ENCODE data around the gene TPM4. TPM values are rescaled to one million over a fixed set of nuclear protein-coding genes. Genes with fewer than 3 reads are reported as not detected.

The TPM4 gene
- total RNA-seq, 1 donor from 2014 or later, result 535 TPM

GRCh38 chr19:16043156-16043757 lies 33.0 kb upstream of the TPM4 start:
- Histone ChIP-seq H3K79me2 (ENCODE audit: low read depth) (no peaks in the 10 kb centered on the region), H3K9ac (no peak overlapping the region), H3F3A (ENCODE audit: low read depth) (no peaks in the 10 kb centered on the region), H4K20me1 (ENCODE audit: low read depth) (no peaks in the 10 kb centered on the region), H3K36me3 (no peaks in the 10 kb centered on the region), H3K4me3 (no peak overlapping the region), H3K9me3 (ENCODE audit: low read depth) (no peaks in the 10 kb centered on the region), H3K27ac (no peak overlapping the region), H2AFZ (replicated peaks) (no peak overlapping the region), H3K27me3 (peaks cover 14% of the 10 kb centered on the region), H3K4me2 (no peak overlapping the region), H3K4me1 (no peaks in the 10 kb centered on the region)
- DNase-seq (ENCODE audit: low spot score), result no peak
- Mint-ChIP-seq H3K4me3 (no peak overlapping the region), H3K36me3 (no peaks in the 10 kb centered on the region), H3K27me3 (ENCODE audit: insufficient read depth, low read depth) (peaks cover 21% of the 10 kb centered on the region), H3K27ac (no peak overlapping the region), H3K9me3 (no peaks in the 10 kb centered on the region), H3K4me1 (peaks cover 2% of the 10 kb centered on the region)
- TF ChIP-seq EZH2 (IDR thresholded peaks at IDR 0.05) (no peak), EZH2phosphoT487 (IDR thresholded peaks at IDR 0.05) (no peak), CTCF (IDR thresholded peaks at IDR 0.05) (no peak)

- Histone ChIP-seq H3K4me3 (no peak overlapping the region), H3K9ac (no peak overlapping the region), H3K36me3 (no peaks in the 10 kb centered on the region), H3K27me3 (peaks cover 15% of the 10 kb centered on the region), H2AFZ (replicated peaks) (no peak overlapping the region), H3K4me2 (no peak overlapping the region), H4K20me1 (ENCODE audit: low read depth) (no peaks in the 10 kb centered on the region), H3F3A (ENCODE audit: low read depth) (no peaks in the 10 kb centered on the region), H3K4me1 (no peaks in the 10 kb centered on the region), H3K79me2 (ENCODE audit: low read depth) (no peaks in the 10 kb centered on the region), H3K27ac (no peak overlapping the region), H3K9me3 (ENCODE audit: low read depth) (no peaks in the 10 kb centered on the region)
- H3K9me3 Mint-ChIP-seq, result no peaks in the 10 kb centered on the region
- H3K36me3 Mint-ChIP-seq, result no peaks in the 10 kb centered on the region
- DNase-seq (ENCODE audit: low spot score), result no peak
- TF ChIP-seq EZH2phosphoT487 (IDR thresholded peaks at IDR 0.05) (no peak), CTCF (IDR thresholded peaks at IDR 0.05) (no peak), EZH2 (IDR thresholded peaks at IDR 0.05) (no peak)
- H3K27ac Mint-ChIP-seq, result no peak overlapping the region
- H3K27me3 Mint-ChIP-seq (ENCODE audit: insufficient read depth, low read depth), result peaks cover 17% of the 10 kb centered on the region
- peaks cover 2% of the 10 kb centered on the region for H3K4me1 Mint-ChIP-seq
- H3K4me3 Mint-ChIP-seq, result no peak overlapping the region
Observed at GRCh38 chr19:16044746-16045145, 31.5 kb upstream of the TPM4 start.

- Histone ChIP-seq H3K27ac (no peak overlapping the region), H3K79me2 (ENCODE audit: low read depth) (no peaks in the 10 kb centered on the region), H3K4me1 (no peaks in the 10 kb centered on the region), H3K9me3 (ENCODE audit: low read depth) (no peaks in the 10 kb centered on the region), H3K4me2 (no peak overlapping the region), H2AFZ (replicated peaks) (no peak overlapping the region), H3F3A (ENCODE audit: low read depth) (no peaks in the 10 kb centered on the region), H3K9ac (no peak overlapping the region), H3K4me3 (no peak overlapping the region), H3K27me3 (peaks cover 19% of the 10 kb centered on the region), H4K20me1 (ENCODE audit: low read depth) (no peaks in the 10 kb centered on the region), H3K36me3 (no peaks in the 10 kb centered on the region)
- no peak overlapping the region for H3K4me3 Mint-ChIP-seq
- peaks cover 2% of the 10 kb centered on the region for H3K4me1 Mint-ChIP-seq
- DNase-seq (ENCODE audit: low spot score), result no peak
- H3K27ac Mint-ChIP-seq, result no peak overlapping the region
- no peaks in the 10 kb centered on the region for H3K9me3 Mint-ChIP-seq
- TF ChIP-seq EZH2 (IDR thresholded peaks at IDR 0.05) (no peak), CTCF (IDR thresholded peaks at IDR 0.05) (no peak), EZH2phosphoT487 (IDR thresholded peaks at IDR 0.05) (no peak)
- H3K36me3 Mint-ChIP-seq, result no peaks in the 10 kb centered on the region
- H3K27me3 Mint-ChIP-seq (ENCODE audit: insufficient read depth, low read depth), result peaks cover 17% of the 10 kb centered on the region
Observed at GRCh38 chr19:16045171-16045570, 31.1 kb upstream of the TPM4 start.
